WTC11 (cell line): ENCODE measurements around the gene DNAJC15.

Experiments used
- ATF3 ChIP-seq: sonication (generic); formaldehyde crosslinking; conservative IDR thresholded peaks from 2 replicates; pipeline ENCODE4 v1.8.1; 2022; ENCODE audit warnings: mild to moderate bottlenecking, missing genetic modification reagents
- CBFB ChIP-seq: sonication (generic); formaldehyde crosslinking; IDR thresholded peaks from 2 replicates; pipeline ENCODE4 v1.8.1; 2022; ENCODE audit warnings: mild to moderate bottlenecking, low read depth, missing genetic modification reagents
- CREB1 ChIP-seq: sonication (generic); formaldehyde crosslinking; IDR thresholded peaks from 2 replicates; pipeline ENCODE4 v1.8.0; 2023; ENCODE audit warnings: mild to moderate bottlenecking, missing genetic modification reagents
- CTCF ChIP-seq: fragments of 200-600 bp; IDR thresholded peaks from 2 replicates; pipeline ENCODE4 v1.8.0; 2022; ENCODE audit warnings: antibody characterized with exemption
- ELF4 ChIP-seq: sonication (generic); formaldehyde crosslinking; IDR thresholded peaks from 2 replicates; pipeline ENCODE4 v1.8.1; 2022; ENCODE audit warnings: low read depth, mild to moderate bottlenecking, moderate library complexity, missing genetic modification reagents
- ETV6 ChIP-seq: sonication (generic); formaldehyde crosslinking; IDR thresholded peaks from 2 replicates; pipeline ENCODE4 v1.8.1; 2022; ENCODE audit warnings: mild to moderate bottlenecking, missing genetic modification reagents
- FOXP1 ChIP-seq: sonication (generic); formaldehyde crosslinking; IDR thresholded peaks from 2 replicates; pipeline ENCODE4 v1.8.0; 2022; ENCODE audit warnings: missing genetic modification reagents, mild to moderate bottlenecking, moderate library complexity, borderline replicate concordance
- GABPB1 ChIP-seq: sonication (generic); formaldehyde crosslinking; IDR thresholded peaks from 2 replicates; pipeline ENCODE4 v1.8.1; 2023; ENCODE audit warnings: mild to moderate bottlenecking, missing genetic modification reagents
- JUN ChIP-seq: sonication (generic); formaldehyde crosslinking; IDR thresholded peaks from 2 replicates; pipeline ENCODE4 v1.8.0; 2023; ENCODE audit warnings: mild to moderate bottlenecking, missing genetic modification reagents
- MAX ChIP-seq: sonication (generic); formaldehyde crosslinking; IDR thresholded peaks from 2 replicates; pipeline ENCODE4 v1.8.0; 2022; ENCODE audit warnings: mild to moderate bottlenecking, missing genetic modification reagents
- TCF7 ChIP-seq: sonication (generic); formaldehyde crosslinking; IDR thresholded peaks from 2 replicates; pipeline ENCODE4 v1.8.0; 2022; ENCODE audit warnings: mild to moderate bottlenecking, low read depth, missing genetic modification reagents, moderate library complexity
- USF2 ChIP-seq: sonication (generic); formaldehyde crosslinking; IDR thresholded peaks from 2 replicates; pipeline ENCODE4 v1.8.1; 2023; ENCODE audit warnings: mild to moderate bottlenecking, missing genetic modification reagents, moderate library complexity
- ZBTB21 ChIP-seq: sonication (generic); formaldehyde crosslinking; IDR thresholded peaks from 2 replicates; pipeline ENCODE4 v1.8.1; 2023; ENCODE audit warnings: mild to moderate bottlenecking, missing genetic modification reagents, borderline replicate concordance
- ZNF138 ChIP-seq: sonication (generic); formaldehyde crosslinking; conservative IDR thresholded peaks from 2 replicates; pipeline ENCODE4 v1.8.1; 2022; ENCODE audit warnings: mild to moderate bottlenecking, moderate library complexity, missing genetic modification reagents

- TF ChIP-seq CTCF: no peak
- no peak for TF ChIP-seq CREB1 (CRISPR knock-in tag)
- peak; percentile 58; the same call in 1 of the 2 replicates for TF ChIP-seq MAX (CRISPR knock-in tag)
- TF ChIP-seq FOXP1 (CRISPR knock-in tag): no peak
- no peak for TF ChIP-seq USF2 (CRISPR knock-in tag)
- TF ChIP-seq TCF7: no peak
- TF ChIP-seq ZNF138 (CRISPR knock-in tag): no peak
- TF ChIP-seq JUN: no peak
- no peak for TF ChIP-seq CBFB (CRISPR knock-in tag)
- TF ChIP-seq ETV6: no peak
- TF ChIP-seq ZBTB21 (CRISPR knock-in tag): no peak
- no peak for TF ChIP-seq ELF4 (CRISPR knock-in tag)
- no peak for TF ChIP-seq GABPB1 (CRISPR knock-in tag)
- TF ChIP-seq ATF3 (CRISPR knock-in tag): no peak
Measured at GRCh38 chr13:43133792-43134191, 110.4 kb downstream of the DNAJC15 start.
